RPMI8226 (cell line): Measurements from ENCODE around the gene FTO.

Source experiments
- DNase-seq: peaks from one replicate; pipeline ENCODE4 v3.0.0-alpha.2; 2015

FTO gene

DNA sequence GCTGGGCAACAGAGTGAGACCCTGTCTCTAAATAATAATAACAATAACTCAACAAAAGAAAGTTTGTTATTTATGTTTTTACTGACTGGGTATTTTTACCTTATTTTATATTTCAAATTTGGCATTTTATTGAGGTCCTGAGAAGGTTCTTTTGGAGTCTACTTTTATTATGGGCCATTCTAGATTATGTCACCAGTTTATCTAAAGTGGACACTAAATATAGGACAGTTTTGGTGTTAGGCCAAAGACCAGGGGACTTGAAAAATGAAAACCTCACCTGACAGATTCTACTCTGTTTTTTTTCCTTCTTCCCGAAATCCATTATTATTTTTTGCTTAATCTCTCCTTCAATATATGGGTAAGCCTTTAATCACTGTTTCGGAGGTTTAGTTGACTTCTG is 8.1 kb downstream of the FTO start:
- DNase-seq: no peak

- DNase-seq: no peak
These were observed 9.6 kb downstream of the FTO start for GRCh38 chr16:53713403-53714204.

DNA sequence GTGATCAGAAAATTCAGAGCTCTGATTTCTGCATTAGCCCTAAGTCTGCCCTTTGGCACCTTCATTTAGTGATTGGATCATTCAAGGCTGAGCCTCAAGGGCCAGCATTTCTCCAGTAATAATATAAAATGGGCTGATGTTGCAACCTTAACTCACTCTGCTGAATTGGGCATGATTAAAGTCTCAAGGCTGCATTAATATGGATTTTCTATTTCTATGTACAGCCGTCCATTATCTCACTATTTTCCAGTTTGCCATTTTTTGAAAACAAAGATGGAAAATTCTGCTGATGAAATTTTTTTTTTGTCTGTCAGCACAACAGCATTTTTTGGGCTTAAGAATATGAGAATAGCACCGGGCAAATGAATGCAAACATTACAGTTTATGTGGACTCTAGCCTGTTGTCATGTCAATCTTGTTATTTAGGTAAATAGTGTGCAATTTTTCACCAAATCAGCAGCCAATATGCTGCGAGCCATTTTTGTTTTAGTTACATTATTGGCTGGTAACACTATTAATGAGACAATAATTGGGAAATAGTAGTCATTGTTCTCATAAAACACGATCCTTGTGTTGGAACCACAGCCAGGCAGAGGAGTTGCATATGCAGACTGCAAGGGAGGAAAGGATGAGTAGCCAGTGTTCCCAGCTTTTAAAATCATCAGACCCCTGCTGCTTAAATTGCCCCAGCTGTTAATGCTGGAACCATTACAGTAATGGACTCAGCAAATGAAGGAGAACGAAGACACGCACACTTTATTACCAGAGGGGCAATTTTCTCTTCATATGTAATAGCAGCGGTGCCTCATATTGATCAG is 10.5 kb downstream of the FTO start:
- DNase-seq: no peak

DNA sequence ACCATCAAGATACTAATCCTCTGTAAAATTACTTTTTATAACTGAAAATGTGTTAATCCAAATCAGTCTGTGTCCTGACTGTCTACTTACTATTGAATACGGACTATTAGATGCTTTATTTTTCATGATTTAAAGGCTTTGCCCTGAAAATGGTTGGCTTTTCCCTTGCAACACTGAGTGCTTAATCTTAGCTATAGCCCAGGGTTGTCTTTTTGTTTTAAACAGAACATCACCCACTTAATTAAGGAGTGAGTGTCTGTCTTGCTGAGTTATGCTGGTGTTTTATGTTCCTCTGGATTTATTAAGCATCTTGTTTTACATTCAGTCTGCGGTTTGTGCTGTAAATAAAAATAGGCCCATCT is 11.0 kb downstream of the FTO start:
- DNase-seq: no peak

DNA sequence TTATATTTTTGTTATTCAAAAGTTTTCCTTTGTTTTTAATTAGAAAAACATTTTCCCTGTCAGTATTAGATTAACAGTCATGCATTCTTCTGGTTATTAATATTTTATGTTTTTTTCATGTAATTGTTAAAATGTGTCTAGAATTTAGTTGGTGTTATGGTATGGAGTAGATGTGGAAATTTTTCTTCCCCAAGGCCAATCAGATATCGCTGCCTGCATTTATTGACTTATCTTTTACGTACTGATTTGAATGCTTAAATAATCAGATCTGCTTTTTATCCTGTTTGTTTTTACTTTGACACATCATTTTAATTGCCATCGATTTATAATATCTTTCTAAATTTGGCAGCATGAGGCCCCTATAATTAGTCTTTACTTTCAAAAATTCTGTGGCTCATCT is 13.6 kb downstream of the FTO start:
- no peak for DNase-seq

GRCh38 chr16:53721017-53721416 is 17.1 kb downstream of the FTO start:
- no peak for DNase-seq

DNA sequence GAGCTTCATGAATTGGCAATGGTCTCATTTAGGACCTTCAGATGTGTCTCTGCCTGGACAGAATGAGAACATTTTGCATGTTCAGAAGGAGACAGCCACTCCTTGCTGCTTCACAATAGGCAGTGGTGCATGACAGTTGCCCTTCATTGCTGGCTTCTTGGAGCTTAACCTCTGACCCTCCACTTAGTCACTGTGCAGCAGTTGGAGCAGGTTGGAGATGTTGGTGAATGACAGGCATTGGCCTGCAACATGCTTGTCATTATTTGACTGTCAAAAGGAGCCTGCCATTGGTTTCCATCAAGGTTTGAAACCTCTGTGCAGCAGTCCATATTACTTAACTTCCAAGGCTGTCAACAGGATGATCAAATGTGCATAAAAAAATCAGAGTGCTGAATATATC is 22.7 kb downstream of the FTO start:
- no peak for DNase-seq

GRCh38 chr16:53730693-53731092 is 26.7 kb downstream of the FTO start:
- no peak for DNase-seq

- DNase-seq: no peak
These were observed 28.5 kb downstream of the FTO start for GRCh38 chr16:53732296-53732929.

- no peak for DNase-seq
These were observed 31.0 kb downstream of the FTO start for GRCh38 chr16:53734908-53735307.

DNA sequence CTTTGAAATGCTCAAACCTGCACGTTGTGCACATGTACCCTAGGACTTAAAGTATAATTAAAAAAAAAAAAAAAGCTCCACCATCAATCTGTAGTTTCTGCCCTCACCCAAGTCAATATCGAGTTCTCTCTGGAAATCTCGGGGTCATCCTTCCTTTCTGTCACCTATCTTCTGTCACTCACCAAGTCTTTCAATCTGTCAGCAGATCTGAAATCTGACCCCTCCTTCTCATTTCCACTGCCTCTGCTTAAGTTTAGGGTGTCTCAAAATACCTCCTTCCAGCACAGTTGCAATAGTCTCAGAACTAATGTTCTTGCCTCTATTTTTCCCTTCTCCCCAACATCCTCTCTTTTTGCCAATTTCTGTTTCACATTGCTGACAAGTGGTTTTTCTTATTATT is 32.3 kb downstream of the FTO start:
- no peak for DNase-seq

DNA sequence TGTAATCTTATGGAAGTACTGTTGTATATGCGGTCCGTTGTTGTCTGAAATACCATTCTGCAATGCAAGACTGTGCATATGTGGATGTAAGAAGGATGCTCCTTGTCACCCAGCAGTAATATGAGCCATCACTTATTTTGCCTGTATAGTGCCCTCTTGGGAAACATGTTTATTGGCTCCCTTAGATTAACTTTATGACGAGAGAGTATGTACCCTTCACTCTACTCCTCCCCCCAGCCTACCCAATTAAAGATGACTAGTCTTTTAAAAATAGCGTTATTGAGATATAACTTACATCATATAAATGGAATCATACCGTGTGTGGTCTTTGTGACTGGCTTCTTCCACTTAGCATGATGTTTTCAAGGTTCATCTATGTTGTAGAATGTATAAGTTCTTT is 33.6 kb downstream of the FTO start:
- DNase-seq: no peak

DNA sequence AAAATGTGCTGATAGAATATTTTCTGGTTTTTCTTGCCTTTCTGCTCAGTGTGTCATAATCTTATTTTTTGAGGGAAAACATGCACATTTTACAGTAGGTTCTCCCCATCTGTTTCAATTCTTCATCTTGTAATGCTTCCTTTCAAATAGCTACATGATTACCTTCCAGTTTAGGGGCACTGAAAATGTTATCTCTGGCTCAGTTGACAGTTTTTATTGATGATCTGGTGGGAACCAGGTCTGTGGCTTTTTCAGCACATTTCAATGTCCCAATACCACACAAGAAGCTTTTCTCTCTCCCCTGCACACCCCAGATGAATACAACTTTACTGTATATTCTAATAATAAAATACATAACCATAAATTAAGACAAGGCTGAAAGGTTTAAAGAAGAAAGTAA is 36.5 kb downstream of the FTO start:
- DNase-seq: no peak

DNA sequence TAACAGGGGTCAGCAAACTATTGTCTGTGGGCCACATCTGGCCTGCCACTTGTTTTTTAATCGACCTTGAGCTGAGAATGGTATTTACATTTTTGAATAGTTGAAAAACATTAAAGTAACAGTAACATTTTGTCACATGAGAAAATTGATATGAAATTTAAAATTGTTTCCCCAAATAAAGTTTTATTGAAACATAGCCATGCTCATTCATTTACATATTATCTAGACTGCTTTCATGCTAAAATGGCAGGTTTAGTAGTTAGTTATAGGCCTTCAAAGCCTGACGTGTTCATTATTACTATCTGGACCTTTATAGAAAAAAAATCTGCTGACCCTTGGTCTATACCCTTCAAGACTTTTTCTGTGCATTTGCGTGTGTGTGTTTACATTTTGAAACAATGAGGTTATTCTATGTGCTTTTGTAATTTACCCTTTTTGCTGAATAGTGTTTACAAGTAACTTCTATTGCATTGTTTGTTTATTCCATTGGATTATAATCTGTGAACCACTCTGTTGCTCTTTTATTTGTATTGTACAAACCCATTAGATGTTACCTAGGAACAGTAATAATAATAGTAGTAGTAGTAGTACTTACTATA is 37.1 kb downstream of the FTO start:
- DNase-seq: no peak

DNA sequence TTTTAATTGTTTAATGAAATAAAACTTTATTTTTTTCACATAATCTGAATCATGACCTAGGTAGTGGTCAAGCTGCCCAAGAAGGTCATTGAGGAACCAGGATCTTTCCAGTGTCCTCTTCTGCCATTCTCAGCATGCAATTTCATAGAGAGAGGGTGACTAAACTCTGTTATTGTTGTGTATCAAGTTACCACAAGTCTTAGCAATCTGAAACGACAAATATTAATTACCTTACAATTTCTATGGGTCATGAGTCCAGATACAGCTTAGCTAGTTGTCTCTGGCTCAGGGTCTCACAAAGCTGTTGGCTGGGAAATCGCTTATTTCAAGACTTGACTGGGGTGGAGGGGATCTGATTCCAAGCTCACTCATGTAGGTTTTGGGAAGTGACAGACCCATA is 37.6 kb downstream of the FTO start:
- DNase-seq: no peak

GRCh38 chr16:53743149-53743566 is 39.2 kb downstream of the FTO start:
- peak; percentile 41 for DNase-seq

DNA sequence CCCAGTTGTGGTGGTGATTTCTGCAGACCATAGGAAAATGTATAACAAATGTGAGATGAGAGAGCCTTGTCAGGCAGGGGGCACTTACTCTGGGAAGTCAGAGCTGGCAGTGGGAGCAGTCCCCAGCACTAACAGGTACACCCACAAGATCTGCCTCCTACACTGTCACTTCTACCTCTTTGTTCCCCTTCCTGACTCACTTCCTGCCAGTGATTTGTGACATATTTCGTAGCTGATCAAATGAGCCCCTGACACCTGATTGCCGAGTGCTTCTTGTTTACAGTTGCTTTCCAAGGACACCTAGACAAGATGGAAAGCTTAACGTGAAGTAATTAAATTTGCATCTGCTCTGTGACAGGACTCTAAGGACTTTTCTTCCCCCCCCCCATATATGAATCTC is 40.5 kb downstream of the FTO start:
- DNase-seq: no peak

- DNase-seq: no peak
These were observed 41.1 kb downstream of the FTO start for GRCh38 chr16:53745086-53745485.

GRCh38 chr16:53745753-53746266 is 41.9 kb downstream of the FTO start:
- no peak for DNase-seq

DNA sequence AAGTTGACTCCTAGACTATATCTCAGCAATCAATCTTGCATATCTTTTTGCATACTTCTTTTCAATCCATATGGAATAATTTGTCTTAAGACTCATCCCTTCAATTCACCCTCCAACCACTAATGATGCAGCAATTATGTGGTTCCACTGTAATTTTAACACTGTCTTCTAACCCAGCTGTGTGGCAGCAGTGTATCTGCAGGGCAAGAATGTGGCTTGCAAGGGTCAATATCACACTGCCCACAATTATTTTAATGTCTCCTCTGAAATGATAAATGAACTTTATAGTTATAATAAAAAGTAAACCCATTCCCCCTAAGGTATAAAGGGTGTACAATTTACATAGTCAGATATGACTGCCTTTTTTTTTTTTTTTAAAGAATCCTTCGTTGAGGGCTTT is 48.6 kb downstream of the FTO start:
- DNase-seq: no peak

DNA sequence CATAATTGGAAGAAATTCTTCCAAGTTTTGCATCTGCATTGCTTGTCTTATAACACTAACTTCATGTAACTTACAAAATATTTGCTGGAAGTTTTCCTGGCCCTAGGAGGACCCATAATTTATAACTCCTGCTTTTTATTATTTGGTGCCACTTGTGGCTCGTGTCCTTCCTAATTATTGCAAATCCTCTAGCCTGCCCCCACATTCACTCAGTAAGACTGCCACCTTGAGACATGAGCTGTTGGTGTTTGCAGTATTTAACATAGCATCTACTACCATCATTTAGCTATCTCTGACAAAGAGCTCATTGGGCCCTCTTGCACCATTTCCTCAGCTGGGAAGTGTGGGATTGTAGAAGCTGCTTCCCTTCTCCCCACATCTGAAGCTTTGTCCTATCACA is 49.5 kb downstream of the FTO start:
- no peak for DNase-seq

- DNase-seq: no peak
These were observed 51.3 kb downstream of the FTO start for GRCh38 chr16:53755026-53755910.
